ENCODE data around the gene PTGES.

GRCh38 chr9:129762985-129763926 lies 10.4 kb upstream of the PTGES start:
- no peak for TF ChIP-seq POLR2A (conservative IDR thresholded peaks at IDR 0.05)
- TF ChIP-seq ZBTB49 (CRISPR knock-in tag; IDR thresholded peaks at IDR 0.05; ENCODE audit: borderline replicate concordance): no peak
- no peak for TF ChIP-seq ZZZ3 (IDR thresholded peaks at IDR 0.05)
- TF ChIP-seq TRIM24 (IDR thresholded peaks at IDR 0.05): no peak
- no peak for TF ChIP-seq CTCF (IDR thresholded peaks at IDR 0.05 in 2 of 3, conservative IDR thresholded peaks at IDR 0.05 in 1 of 3; ENCODE audit: insufficient read depth in 2 of 3, low read depth in 1 of 3, low read length in 3 of 3)
- no peak for TF ChIP-seq ZBTB33 (CRISPR knock-in tag; IDR thresholded peaks at IDR 0.05)
- TF ChIP-seq RB1 (IDR thresholded peaks at IDR 0.05; ENCODE audit: low read depth): no peak
- no peak for TF ChIP-seq ZNF785 (CRISPR knock-in tag; IDR thresholded peaks at IDR 0.05)
- TF ChIP-seq SIN3A (IDR thresholded peaks at IDR 0.05; ENCODE audit: borderline replicate concordance in 2 of 2, control insufficient read depth in 1 of 2, low read depth in 2 of 2, low read length in 2 of 2): no peak
- TF ChIP-seq RAD21 (CRISPR knock-in tag; conservative IDR thresholded peaks at IDR 0.05 in 1 of 2, IDR thresholded peaks at IDR 0.05 in 1 of 2): no peak
- no peak for TF ChIP-seq ETV6 (IDR thresholded peaks at IDR 0.05; ENCODE audit: borderline replicate concordance in 1 of 2, low read depth in 2 of 2, low read length in 1 of 2)
- no peak for TF ChIP-seq ETV6 (CRISPR knock-in tag; IDR thresholded peaks at IDR 0.05; ENCODE audit: borderline replicate concordance)
- TF ChIP-seq TAF1 (IDR thresholded peaks at IDR 0.05; ENCODE audit: control insufficient read depth, extremely low read depth, insufficient read depth, low read length, severe bottlenecking): no peak
